Psoas muscle (tissue), 8 donors: ENCODE measurements around the gene FOXA3. TPM values are rescaled to one million over a fixed set of nuclear protein-coding genes. Genes with fewer than 3 reads are reported as not detected.
A peak's percentile ranks its signal among the peaks of the same experiment; 100 is the strongest.

ENCODE experiments used
- ATAC-seq, 4 donors: fragments of 200-7000 bp; cut with Tn5 transposase; one replicate each; pipeline ENCODE4 v1.9.1; 2020; ENCODE audit warnings: moderate library complexity in 3 of 4, mild to moderate bottlenecking in 2 of 4
- DNase-seq, 2 donors: peaks; one replicate each; pipeline ENCODE4 v3.0.0-alpha.2; 2020
- H3K27ac ChIP-seq: fragments of 200-600 bp; one replicate; pipeline ENCODE4 v1.8.0; 2022
- H3K27me3 ChIP-seq, 3 donors: fragments of 200-600 bp in 1 of 3; one replicate each; pipeline versions ENCODE4 v1.6.1 to v1.8.0; 2013 to 2022; ENCODE audit warnings: low read length in 2 of 3, mild to moderate bottlenecking in 2 of 3, moderate library complexity in 1 of 3; ENCODE audit not compliant: insufficient read depth in 3 of 3
- H3K36me3 ChIP-seq, 2 donors: fragments of 200-600 bp in 1 of 2; one replicate each; pipeline versions ENCODE4 v1.6.1 to v1.8.0; 2013 to 2022; ENCODE audit warnings: low read depth in 1 of 2, mild to moderate bottlenecking in 1 of 2, moderate library complexity in 1 of 2; ENCODE audit not compliant: insufficient read depth in 1 of 2
- H3K4me1 ChIP-seq: fragments of 200-600 bp; one replicate; pipeline ENCODE4 v1.8.0; 2022
- H3K4me3 ChIP-seq: fragments of 200-600 bp; one replicate; pipeline ENCODE4 v1.8.0; 2022; ENCODE audit warnings: mild to moderate bottlenecking
- H3K9me3 ChIP-seq: fragments of 200-600 bp; one replicate; pipeline ENCODE4 v1.8.0; 2022
- WGBS, 3 donors: extraction: QIAGEN DNeasy Blood & Tissue Kit; methylation state at CpG; one replicate each; pipeline versions ENCODE4 v1.1.6 to v1.1.7; 2013; 5-methylcytosine and 5-hydroxymethylcytosine counted together
- intact Hi-C, 2 donors: fragments of 100-400 bp; cut with DNase I; formaldehyde crosslinking; loops; one replicate each; pipeline versions ENCODE4 v1.11.0 to v1.14.2; 2022
- polyA plus RNA-seq, 3 donors: library from polyadenylated mRNA; stranded (reverse); fragments of 200-250 nt; gene quantifications; one replicate each; pipeline ENCODE4 v1.2.3, GENCODE V29; 2013
- total RNA-seq, 4 donors: library from RNA; stranded (reverse); fragmentation: NEBNext Ultra II Directional in 2 of 4; extraction: Animal tissue kit (Norgen Biotek cat#: 25700) in 2 of 4; gene quantifications; one replicate each; pipeline versions ENCODE4 v1.2.1 to v1.2.4, GENCODE V29; 2021 to 2023
- TF ChIP-seq, protein P1 (sequence below): fragments of 200-600 bp; IDR thresholded peaks from one replicate; pipeline ENCODE4 v1.8.0; 2022; ENCODE audit warnings: antibody characterized with exemption
- donor health status: healthy with polysubstance abuse.
- donor health status: DM: no; HTN: no; CAD: no; lungs with moderate emphysema.
- donor health status: Bipolar disorder and iron deficiency.
- donor health status: healthy.
- donor health status: DM: yes; HTN: yes; CAD: no.
- donor health status: DM: no; HTN: no; CAD: no.
- donor health status: DM: no; HTN: no; CAD: no.
- donor health status: DM: yes; HTN: yes; CAD: no.

Gene FOXA3
- total and polyA plus RNA-seq, 7 donors: 0.05 to 0.35 (median 0.23) TPM; not detected in 4

DNA sequence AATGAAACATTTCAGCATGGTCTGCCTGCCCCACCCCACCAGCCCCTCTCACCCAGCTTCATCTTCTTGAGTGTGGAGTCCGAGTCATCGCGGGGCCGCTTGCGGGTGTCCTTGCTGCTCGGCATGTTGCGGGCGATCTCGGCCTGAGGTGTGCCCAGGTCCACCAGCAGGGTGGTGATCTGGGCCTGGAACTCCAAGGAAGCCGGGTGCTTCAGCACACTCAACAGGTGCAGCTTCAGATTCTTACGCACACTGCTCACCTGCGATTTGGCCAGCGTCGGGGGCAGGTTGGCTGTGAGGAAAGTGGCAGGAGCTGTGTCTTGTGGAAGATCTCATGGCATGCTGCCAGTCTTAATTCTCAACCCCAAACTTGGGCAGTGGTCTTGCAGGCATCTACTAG is 21.9 kb upstream of the FOXA3 start:
- no peak overlapping the region for H3K4me3 ChIP-seq
- H3K9me3 ChIP-seq: no peaks in the 10 kb centered on the region
- H3K27ac ChIP-seq: no peak overlapping the region
- peak in 1 of 2 donors; percentile 35 for DNase-seq
- no peaks in the 10 kb centered on the region for H3K27me3 ChIP-seq
- peaks cover 12 to 100% of the 10 kb centered on the region in 2 donors for H3K36me3 ChIP-seq
- no peak for ATAC-seq
- 94 to 96% (median 95%) methylated on average over 14 of the region's 14 CpGs for WGBS, 3 donors
- intact Hi-C loops: no loop called here
- H3K4me1 ChIP-seq: no peaks in the 10 kb centered on the region
- TF ChIP-seq, protein P1, sequence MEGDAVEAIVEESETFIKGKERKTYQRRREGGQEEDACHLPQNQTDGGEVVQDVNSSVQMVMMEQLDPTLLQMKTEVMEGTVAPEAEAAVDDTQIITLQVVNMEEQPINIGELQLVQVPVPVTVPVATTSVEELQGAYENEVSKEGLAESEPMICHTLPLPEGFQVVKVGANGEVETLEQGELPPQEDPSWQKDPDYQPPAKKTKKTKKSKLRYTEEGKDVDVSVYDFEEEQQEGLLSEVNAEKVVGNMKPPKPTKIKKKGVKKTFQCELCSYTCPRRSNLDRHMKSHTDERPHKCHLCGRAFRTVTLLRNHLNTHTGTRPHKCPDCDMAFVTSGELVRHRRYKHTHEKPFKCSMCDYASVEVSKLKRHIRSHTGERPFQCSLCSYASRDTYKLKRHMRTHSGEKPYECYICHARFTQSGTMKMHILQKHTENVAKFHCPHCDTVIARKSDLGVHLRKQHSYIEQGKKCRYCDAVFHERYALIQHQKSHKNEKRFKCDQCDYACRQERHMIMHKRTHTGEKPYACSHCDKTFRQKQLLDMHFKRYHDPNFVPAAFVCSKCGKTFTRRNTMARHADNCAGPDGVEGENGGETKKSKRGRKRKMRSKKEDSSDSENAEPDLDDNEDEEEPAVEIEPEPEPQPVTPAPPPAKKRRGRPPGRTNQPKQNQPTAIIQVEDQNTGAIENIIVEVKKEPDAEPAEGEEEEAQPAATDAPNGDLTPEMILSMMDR: no peak

DNA sequence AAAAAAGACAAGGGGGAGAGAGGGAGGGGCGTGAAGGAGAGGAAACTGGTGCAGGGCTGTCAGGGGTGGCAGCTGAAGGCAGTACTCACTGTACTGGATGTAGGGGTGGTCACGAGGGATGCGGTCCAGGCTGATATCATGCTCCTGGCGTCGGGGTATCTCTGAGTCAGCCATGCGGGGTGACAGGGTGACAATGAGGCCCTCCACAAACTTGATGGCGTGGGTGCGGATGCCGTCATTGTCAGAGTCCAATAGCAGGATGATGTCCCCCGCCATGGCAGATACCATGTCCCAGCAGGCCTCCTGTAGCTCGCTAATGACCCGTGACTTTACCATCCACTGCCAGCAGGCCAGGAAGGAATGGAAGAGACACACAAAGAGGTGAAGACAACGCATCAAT is 16.5 kb upstream of the FOXA3 start:
- H3K27ac ChIP-seq: no peak overlapping the region
- H3K9me3 ChIP-seq: no peaks in the 10 kb centered on the region
- ATAC-seq (no peak), DNase-seq (peak in 1 of 2 donors; percentile 32)
- TF ChIP-seq, protein P1: no peak
- H3K36me3 ChIP-seq: peaks cover 3 to 100% of the 10 kb centered on the region in 2 donors
- H3K4me1 ChIP-seq: no peaks in the 10 kb centered on the region
- no peaks in the 10 kb centered on the region for H3K27me3 ChIP-seq
- no peak overlapping the region for H3K4me3 ChIP-seq
- 92 to 95% (median 94%) methylated on average over 13 of the region's 13 CpGs for WGBS, 3 donors
- intact Hi-C loops: no loop called here

DNA sequence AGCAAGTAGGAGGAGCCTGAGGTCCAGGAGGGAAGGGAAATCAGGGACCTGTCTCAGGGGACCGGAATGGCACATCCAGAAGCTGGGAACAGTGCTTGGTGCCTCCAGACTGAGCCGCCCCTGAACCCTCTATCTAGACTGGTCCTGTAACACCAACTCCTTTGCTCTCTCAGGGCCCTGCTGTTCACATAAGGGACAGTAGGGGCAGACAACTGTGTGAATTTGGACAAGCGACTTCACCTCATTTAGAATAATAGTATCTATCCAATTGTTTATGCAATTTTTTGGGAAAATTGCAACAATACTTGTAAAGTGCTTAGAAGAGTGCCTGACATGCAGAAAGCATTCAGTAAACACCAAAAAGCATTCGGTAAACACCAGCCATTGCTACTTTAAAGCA is 15.2 kb upstream of the FOXA3 start:
- intact Hi-C loops: no loop called here
- TF ChIP-seq, protein P1: no peak
- no peaks in the 10 kb centered on the region for H3K27me3 ChIP-seq
- H3K9me3 ChIP-seq: no peaks in the 10 kb centered on the region
- DNase-seq: no peak
- WGBS, 3 donors: 88 to 92% (median 90%) methylated on average over 4 of the region's 4 CpGs
- H3K27ac ChIP-seq: no peak overlapping the region
- H3K36me3 ChIP-seq: peaks cover 3 to 100% of the 10 kb centered on the region in 2 donors
- no peaks in the 10 kb centered on the region for H3K4me1 ChIP-seq
- no peak for ATAC-seq
- no peak overlapping the region for H3K4me3 ChIP-seq

DNA sequence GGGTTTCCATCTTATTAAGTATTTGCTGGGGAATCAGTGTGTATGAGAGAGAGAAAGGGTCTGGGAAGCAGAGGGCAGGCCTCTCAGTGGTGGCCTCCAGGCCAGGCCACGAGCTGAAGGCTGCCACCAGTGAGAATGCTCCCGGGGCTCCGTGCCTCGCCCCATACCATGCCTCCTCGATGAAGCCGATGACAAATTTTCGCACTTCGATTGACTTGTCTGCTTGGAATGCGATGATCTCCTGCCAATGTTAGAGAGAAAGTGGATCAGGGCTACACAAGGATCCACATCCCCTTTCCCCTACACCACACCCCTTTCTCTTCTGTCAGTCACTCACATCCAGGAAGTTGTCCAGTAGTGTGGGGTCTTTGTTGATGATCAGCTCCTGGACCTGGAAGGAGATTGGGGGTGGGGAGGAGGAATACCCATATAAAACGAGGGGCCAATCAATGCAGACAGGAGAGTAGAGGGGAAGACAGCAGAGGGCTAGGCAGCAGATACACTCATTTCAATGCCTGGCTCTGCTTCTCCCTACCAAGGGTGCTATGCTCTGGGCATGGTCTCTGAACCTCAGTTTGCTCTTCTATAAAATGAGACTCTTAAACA is 11.9 kb upstream of the FOXA3 start:
- Histone ChIP-seq H3K9me3 (no peaks in the 10 kb centered on the region), H3K4me3 (no peak overlapping the region), H3K4me1 (no peaks in the 10 kb centered on the region), H3K27me3 (no peaks in the 10 kb centered on the region), H3K36me3 (peaks cover 3 to 83% of the 10 kb centered on the region in 2 donors), H3K27ac (no peak overlapping the region)
- peak in 2 of 4 donors; percentile 25 to 38 for ATAC-seq
- intact Hi-C loops: no loop called here
- 87 to 94% (median 90%) methylated on average over 10 of the region's 10 CpGs for WGBS, 3 donors
- TF ChIP-seq, protein P1: no peak
- DNase-seq: peak in 1 of 2 donors; percentile 17

DNA sequence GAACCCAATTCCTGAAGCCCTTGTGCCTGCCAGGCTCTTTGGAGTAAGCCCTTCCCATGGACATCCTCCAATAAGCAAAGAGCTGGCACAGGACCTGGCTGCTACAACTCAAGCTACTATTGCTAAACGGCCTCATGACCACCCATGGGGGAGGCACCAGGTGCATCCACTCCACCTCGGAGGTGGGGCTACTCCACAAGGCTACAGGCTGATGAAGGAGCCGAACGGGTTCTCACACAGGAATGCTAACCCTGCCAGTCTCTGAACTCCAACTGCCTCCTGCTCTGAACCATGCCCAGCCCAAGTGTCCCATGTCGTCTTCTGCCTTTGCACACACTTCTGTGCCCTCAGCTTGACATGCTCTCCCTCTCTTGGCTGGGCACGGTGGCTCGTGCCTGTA is 11.1 kb upstream of the FOXA3 start:
- H3K27me3 ChIP-seq: no peaks in the 10 kb centered on the region
- no peak overlapping the region for H3K27ac ChIP-seq
- no peak overlapping the region for H3K4me3 ChIP-seq
- intact Hi-C loops: no loop called here
- ATAC-seq (peak in 1 of 4 donors; percentile 29), DNase-seq (peak in 1 of 2 donors; percentile 5)
- peaks cover 3 to 79% of the 10 kb centered on the region in 2 donors for H3K36me3 ChIP-seq
- H3K9me3 ChIP-seq: no peaks in the 10 kb centered on the region
- TF ChIP-seq, protein P1: no peak
- WGBS, 3 donors: 70 to 79% (median 72%) methylated on average over 7 of the region's 7 CpGs
- no peaks in the 10 kb centered on the region for H3K4me1 ChIP-seq
